VCaP (cell line): ENCODE results near the gene ADSS1.

Source experiments
- H3K27ac ChIP-seq: fragments of 450-650 bp; 2 replicates; pipeline ENCODE4 v1.5.1; 2017
- TF ChIP-seq, protein P1 (sequence below): fragments of 450-650 bp; conservative IDR thresholded peaks from 2 replicates; pipeline ENCODE4 v1.5.1; 2017; ENCODE audit warnings: mild to moderate bottlenecking, moderate library complexity

Gene ADSS1

GRCh38 chr14:104684449-104684821 lies 39.6 kb upstream of the ADSS1 start:
- TF ChIP-seq, protein P1, sequence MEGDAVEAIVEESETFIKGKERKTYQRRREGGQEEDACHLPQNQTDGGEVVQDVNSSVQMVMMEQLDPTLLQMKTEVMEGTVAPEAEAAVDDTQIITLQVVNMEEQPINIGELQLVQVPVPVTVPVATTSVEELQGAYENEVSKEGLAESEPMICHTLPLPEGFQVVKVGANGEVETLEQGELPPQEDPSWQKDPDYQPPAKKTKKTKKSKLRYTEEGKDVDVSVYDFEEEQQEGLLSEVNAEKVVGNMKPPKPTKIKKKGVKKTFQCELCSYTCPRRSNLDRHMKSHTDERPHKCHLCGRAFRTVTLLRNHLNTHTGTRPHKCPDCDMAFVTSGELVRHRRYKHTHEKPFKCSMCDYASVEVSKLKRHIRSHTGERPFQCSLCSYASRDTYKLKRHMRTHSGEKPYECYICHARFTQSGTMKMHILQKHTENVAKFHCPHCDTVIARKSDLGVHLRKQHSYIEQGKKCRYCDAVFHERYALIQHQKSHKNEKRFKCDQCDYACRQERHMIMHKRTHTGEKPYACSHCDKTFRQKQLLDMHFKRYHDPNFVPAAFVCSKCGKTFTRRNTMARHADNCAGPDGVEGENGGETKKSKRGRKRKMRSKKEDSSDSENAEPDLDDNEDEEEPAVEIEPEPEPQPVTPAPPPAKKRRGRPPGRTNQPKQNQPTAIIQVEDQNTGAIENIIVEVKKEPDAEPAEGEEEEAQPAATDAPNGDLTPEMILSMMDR: no peak

DNA sequence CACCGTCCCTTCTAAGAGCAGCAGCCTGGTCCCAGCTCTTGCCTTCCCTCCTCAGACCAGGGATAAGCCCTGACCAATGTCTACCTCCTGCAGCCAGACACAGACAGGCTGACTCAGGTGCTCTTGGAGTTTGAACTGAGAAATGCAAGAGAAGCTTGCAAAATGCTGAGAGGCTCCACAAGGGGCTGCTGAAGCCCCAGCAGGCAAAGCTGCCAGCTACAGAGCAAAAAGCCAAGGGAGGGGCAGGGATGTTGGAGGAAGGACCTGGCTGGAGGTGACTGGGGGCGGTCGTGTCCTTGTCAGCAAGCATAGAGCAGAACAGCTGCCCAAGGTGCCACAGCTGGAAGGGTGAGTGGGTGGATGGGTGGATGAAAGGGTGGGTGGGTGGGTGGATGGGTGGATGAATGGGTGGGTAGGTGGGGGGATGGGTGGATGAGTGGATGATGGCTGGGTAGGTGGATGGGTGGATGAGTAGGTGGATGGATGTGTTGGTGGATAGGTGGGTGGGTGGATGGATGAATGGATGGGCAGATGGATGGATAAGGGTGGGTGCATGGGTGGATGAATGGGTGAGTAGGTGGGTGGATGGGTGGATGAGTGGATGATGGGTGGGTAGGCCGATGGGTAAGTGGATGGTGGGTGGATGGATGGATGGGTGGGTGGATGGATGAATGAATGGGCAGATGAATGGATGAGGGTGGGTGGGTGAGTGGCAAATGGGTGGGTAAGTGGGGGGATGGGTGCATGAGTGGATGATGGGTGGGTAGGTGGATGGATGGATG lies 38.6 kb upstream of the ADSS1 start:
- TF ChIP-seq, protein P1: no peak
- H3K27ac ChIP-seq: no peak overlapping the region

More at GRCh38 chr14:104684449-104684821, 39.6 kb upstream of the ADSS1 start:
- H3K27ac ChIP-seq: no peak overlapping the region

GRCh38 chr14:104685998-104686610 lies 37.9 kb upstream of the ADSS1 start:
- TF ChIP-seq, protein P1: no peak
- no peak overlapping the region; the same call in 1 of the 2 replicates for H3K27ac ChIP-seq

- H3K27ac ChIP-seq: peak overlapping the region; percentile 89
- TF ChIP-seq, protein P1: no peak
Observed at GRCh38 chr14:104686624-104687517, 37.2 kb upstream of the ADSS1 start.

DNA sequence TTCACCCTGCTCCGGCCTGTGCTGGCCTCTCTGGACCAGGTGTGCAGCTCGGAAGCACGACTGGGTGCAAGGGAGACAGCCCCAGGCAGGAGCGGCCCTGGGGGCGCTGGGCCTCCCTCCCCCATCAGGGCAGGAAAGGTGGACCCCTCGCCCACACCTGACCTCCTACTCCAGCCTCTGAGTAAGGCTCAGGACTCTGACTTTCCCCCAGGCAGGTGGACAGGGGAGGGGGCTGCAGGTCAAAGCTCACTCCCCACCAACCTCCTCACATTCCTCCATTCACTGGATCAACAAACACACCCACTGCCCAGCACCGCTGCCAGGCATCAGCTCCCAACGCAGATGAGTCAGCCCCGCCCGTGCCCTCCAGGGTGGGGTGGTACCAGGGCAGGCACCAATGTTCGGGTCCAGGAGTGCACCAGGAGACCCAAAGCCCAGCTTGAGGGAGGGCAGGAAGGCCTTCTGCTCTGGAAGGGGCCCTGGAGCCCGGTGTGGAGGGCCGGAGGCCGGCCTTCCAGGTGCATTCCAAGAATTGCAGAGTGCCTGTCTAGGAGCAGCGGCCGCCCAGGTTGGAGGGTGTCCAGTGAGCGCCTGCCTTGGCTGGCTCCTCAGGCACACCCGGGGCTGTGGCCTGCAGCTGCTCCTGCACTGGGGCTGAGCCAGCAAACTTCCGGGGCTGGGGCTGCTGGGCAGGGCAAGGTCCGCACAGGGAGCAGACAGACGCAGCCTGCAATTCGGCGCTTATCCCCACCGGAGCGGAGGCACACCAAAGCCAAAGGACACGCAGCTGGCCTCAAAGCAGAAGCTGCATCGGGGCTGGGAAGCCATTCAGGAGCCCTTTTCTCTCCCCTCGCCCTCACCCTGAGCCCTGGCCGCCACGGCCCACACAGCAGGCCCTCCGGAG lies 36.2 kb upstream of the ADSS1 start:
- TF ChIP-seq, protein P1: no peak
- H3K27ac ChIP-seq: peak overlapping the region; percentile 89

- TF ChIP-seq, protein P1: no peak
- peak overlapping the region; percentile 89 for H3K27ac ChIP-seq
Observed at GRCh38 chr14:104688505-104689108, 35.4 kb upstream of the ADSS1 start.
